ENCODE data around the gene TDRD9. TPM values are rescaled to one million over a fixed set of nuclear protein-coding genes. Genes with fewer than 3 reads are reported as not detected.

Gene TDRD9
- total and polyA plus RNA-seq, 2 experiments from 2014 or later, result not detected

DNA sequence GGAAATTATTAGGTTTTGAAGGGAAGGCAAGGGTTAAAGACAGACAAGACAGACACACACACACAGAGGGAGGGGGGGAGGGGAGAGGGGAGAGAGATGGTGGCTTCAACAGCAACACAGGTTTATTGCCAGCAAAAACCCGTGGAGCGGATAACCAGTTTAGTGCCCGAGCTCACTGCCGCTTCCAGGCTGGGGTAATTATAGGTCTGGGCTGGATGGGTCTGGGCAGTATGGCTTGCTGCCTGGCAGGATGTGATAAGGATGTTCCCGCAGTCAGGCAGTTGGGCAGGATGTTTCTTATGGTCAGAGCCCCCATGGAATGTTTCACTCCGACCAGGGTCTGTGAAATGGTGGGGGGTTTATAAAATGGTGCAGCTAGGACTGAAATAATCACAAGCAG, 4.4 kb upstream of the TDRD9 start:
- Histone ChIP-seq H3K9me2 (ENCODE audit: insufficient read depth) (no peaks in the 10 kb centered on the region), H3K27ac (no peak overlapping the region), H4K20me1 (ENCODE audit: insufficient read depth) (no peaks in the 10 kb centered on the region), H3K4me1 (ENCODE audit: insufficient read depth) (peaks cover 7% of the 10 kb centered on the region; the same call in 1 of the 2 replicates), H3K79me2 (ENCODE audit: insufficient read depth) (peaks cover 25% of the 10 kb centered on the region), H3K4me2 (ENCODE audit: unreplicated experiment) (no peak overlapping the region), H3F3A (ENCODE audit: insufficient read depth) (no peaks in the 10 kb centered on the region), H3K27me3 (replicated peaks; ENCODE audit: insufficient read depth) (peaks cover 5% of the 10 kb centered on the region; the same call in 1 of the 2 replicates), H3K36me3 (ENCODE audit: low read depth) (no peaks in the 10 kb centered on the region), H3K9ac (no peak overlapping the region), H2AFZ (no peak overlapping the region), H3K4me3 (no peak overlapping the region), H3K9me3 (ENCODE audit: low read depth) (no peaks in the 10 kb centered on the region)
- no peak for DNase-seq
- no peak for TF ChIP-seq EZH2 (IDR thresholded peaks at IDR 0.05; ENCODE audit: insufficient read depth, poor library complexity, severe bottlenecking)
- TF ChIP-seq EZH2phosphoT487 (IDR thresholded peaks at IDR 0.05; ENCODE audit: insufficient read depth, low read depth), result no peak
- WGBS, 2 experiments (ENCODE audit: low coverage in 1 of 2, low lambda C conversion rate in 2 of 2, missing lambda C conversion rate in 2 of 2), result 1 to 8% methylated on average over 6 of the region's 6 CpGs
- in situ Hi-C loops (cut with MboI), result no loop called here

DNA sequence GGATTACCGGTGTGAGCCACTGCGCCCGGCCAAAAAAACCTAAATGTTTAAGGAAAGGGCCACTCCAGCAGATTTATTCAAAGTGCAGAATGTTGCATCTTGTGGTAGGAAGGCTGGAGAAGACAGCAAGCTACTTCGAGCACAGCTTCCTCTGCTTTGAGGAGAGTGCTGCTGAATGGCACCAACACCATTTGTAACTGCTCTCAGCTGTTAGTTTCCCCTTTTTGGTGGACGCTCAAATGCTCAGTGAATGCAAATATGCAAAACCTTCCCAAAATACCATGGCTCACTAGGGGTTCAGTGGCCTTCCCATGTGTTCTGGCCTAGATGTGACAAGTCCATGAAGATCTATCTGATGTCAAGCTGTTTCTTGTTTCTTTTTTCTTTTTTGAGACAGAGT, 2.9 kb upstream of the TDRD9 start:
- H3K4me1 ChIP-seq (ENCODE audit: insufficient read depth), result peaks cover 4% of the 10 kb centered on the region; the same call in 1 of the 2 replicates
- WGBS, 2 experiments (ENCODE audit: low coverage in 1 of 2, low lambda C conversion rate in 2 of 2, missing lambda C conversion rate in 2 of 2), result 45 to 46% methylated on average over 5 of the region's 5 CpGs
- no peak overlapping the region for H3K4me2 ChIP-seq (ENCODE audit: unreplicated experiment)
- no peak overlapping the region for H3K9ac ChIP-seq
- no peaks in the 10 kb centered on the region for H3K9me2 ChIP-seq (ENCODE audit: insufficient read depth)
- H4K20me1 ChIP-seq (ENCODE audit: insufficient read depth), result no peaks in the 10 kb centered on the region
- H3K9me3 ChIP-seq (ENCODE audit: low read depth), result no peaks in the 10 kb centered on the region
- TF ChIP-seq EZH2 (IDR thresholded peaks at IDR 0.05; ENCODE audit: insufficient read depth, poor library complexity, severe bottlenecking) (no peak), EZH2phosphoT487 (IDR thresholded peaks at IDR 0.05; ENCODE audit: insufficient read depth, low read depth) (no peak)
- H3F3A ChIP-seq (ENCODE audit: insufficient read depth), result no peaks in the 10 kb centered on the region
- no peak for DNase-seq
- H3K4me3 ChIP-seq, result no peak overlapping the region
- H2AFZ ChIP-seq, result no peak overlapping the region
- H3K27me3 ChIP-seq (replicated peaks; ENCODE audit: insufficient read depth), result peaks cover 5% of the 10 kb centered on the region; the same call in 1 of the 2 replicates
- peaks cover 10% of the 10 kb centered on the region for H3K79me2 ChIP-seq (ENCODE audit: insufficient read depth)
- no peak overlapping the region for H3K27ac ChIP-seq
- in situ Hi-C loops (cut with MboI), result no loop called here
- no peaks in the 10 kb centered on the region for H3K36me3 ChIP-seq (ENCODE audit: low read depth)

DNA sequence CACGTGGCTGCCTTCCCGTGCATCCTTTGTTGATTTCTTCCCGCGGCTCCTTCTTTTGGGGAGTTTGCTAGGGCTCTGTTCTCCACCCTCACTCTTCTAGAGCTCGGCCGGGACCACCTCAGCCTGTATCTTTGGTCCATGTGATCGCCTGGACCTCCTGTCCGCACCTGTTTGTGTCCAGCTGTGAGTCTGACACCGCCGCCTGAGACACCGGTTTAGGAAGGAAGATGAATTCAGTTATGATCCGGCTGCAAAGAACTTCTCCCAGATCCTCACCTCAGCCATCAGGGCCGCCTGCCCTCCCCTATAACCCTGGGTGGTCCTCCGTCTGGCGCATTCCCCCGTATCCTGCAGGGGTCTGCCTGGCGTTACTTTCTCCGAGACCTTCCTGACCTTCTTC, 690 bp upstream of the TDRD9 start:
- Histone ChIP-seq H3K79me2 (ENCODE audit: insufficient read depth) (no peaks in the 10 kb centered on the region), H3K4me1 (ENCODE audit: insufficient read depth) (no peaks in the 10 kb centered on the region), H4K20me1 (ENCODE audit: insufficient read depth) (no peaks in the 10 kb centered on the region), H3K4me3 (no peak overlapping the region), H3K36me3 (ENCODE audit: low read depth) (no peaks in the 10 kb centered on the region), H3K4me2 (ENCODE audit: unreplicated experiment) (no peak overlapping the region), H3K27ac (no peak overlapping the region), H3K27me3 (replicated peaks; ENCODE audit: insufficient read depth) (peaks cover 5% of the 10 kb centered on the region; the same call in 1 of the 2 replicates), H2AFZ (no peak overlapping the region), H3K9me2 (ENCODE audit: insufficient read depth) (no peaks in the 10 kb centered on the region), H3K9ac (no peak overlapping the region), H3K9me3 (ENCODE audit: low read depth) (no peaks in the 10 kb centered on the region), H3F3A (ENCODE audit: insufficient read depth) (no peaks in the 10 kb centered on the region)
- DNase-seq, result no peak
- in situ Hi-C loops (cut with MboI), result no loop called here
- TF ChIP-seq EZH2phosphoT487 (IDR thresholded peaks at IDR 0.05; ENCODE audit: insufficient read depth, low read depth), result no peak
- TF ChIP-seq EZH2 (IDR thresholded peaks at IDR 0.05; ENCODE audit: insufficient read depth, poor library complexity, severe bottlenecking), result no peak
- 77 to 80% methylated on average over 18 of the region's 18 CpGs for WGBS, 2 experiments (ENCODE audit: low coverage in 1 of 2, low lambda C conversion rate in 2 of 2, missing lambda C conversion rate in 2 of 2)

DNA sequence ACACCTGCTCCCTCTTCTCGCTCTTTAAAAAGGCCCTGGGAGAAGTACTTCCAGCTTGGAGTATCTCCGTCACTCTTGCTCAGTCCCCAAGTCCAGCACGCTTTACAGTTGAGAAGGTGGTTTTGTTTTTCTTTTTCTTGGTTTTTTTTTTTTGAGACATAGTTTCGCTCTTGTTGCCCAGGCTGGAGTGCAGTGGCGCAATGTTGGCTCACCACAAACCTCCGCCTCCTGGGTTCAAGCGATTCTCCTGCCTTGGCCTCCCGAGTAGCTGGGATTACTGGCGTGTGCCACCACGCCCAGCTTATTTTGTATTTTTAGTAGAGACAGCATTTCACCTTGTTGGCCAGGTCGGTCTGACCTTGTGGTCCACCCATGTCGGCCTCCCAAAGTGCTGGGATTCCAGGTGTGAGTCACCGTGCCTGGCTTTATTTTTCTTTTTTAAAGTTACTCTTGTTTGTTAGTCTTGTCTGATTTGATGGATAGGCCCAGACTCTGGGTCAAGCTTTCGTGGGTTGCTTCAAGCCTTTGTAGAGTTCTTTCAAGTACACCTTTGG, 1.9 kb downstream of the TDRD9 start:
- Histone ChIP-seq H2AFZ (no peak overlapping the region), H3K27ac (no peak overlapping the region), H3K9me3 (ENCODE audit: low read depth) (no peaks in the 10 kb centered on the region), H3K4me1 (ENCODE audit: insufficient read depth) (no peaks in the 10 kb centered on the region), H3K9ac (no peak overlapping the region), H3K4me3 (no peak overlapping the region), H3K36me3 (ENCODE audit: low read depth) (no peaks in the 10 kb centered on the region), H3K9me2 (ENCODE audit: insufficient read depth) (no peaks in the 10 kb centered on the region), H4K20me1 (ENCODE audit: insufficient read depth) (no peaks in the 10 kb centered on the region), H3K79me2 (ENCODE audit: insufficient read depth) (no peaks in the 10 kb centered on the region), H3F3A (ENCODE audit: insufficient read depth) (no peaks in the 10 kb centered on the region), H3K27me3 (replicated peaks; ENCODE audit: insufficient read depth) (0 out of 2 replicates have a peak, but pooled peaks cover 6% of the 10 kb centered on the region), H3K4me2 (ENCODE audit: unreplicated experiment) (no peak overlapping the region)
- in situ Hi-C loops (cut with MboI), result no loop called here
- no peak for DNase-seq
- TF ChIP-seq EZH2 (IDR thresholded peaks at IDR 0.05; ENCODE audit: insufficient read depth, poor library complexity, severe bottlenecking), result no peak
- no peak for TF ChIP-seq EZH2phosphoT487 (IDR thresholded peaks at IDR 0.05; ENCODE audit: insufficient read depth, low read depth)
- WGBS, 2 experiments (ENCODE audit: low coverage in 1 of 2, low lambda C conversion rate in 2 of 2, missing lambda C conversion rate in 2 of 2), result 73 to 76% methylated on average over 14 of the region's 14 CpGs
